Uterus (tissue), 4 donors: ENCODE results near the gene USP12. TPM values are rescaled to one million over a fixed set of nuclear protein-coding genes. Genes with fewer than 3 reads are reported as not detected.

ENCODE experiments used
- DNase-seq, 2 donors: peaks; one replicate each; pipeline ENCODE4 v3.0.0-alpha.2; 2019 to 2020
- H3K27ac ChIP-seq, 2 donors: fragments of 200-600 bp; sonication (generic); 1 replicate in 1 of 2; 2 replicates in 1 of 2; pipeline ENCODE4 v1.5.1; 2016 to 2018
- H3K27me3 ChIP-seq, 2 donors: fragments of 200-600 bp; sonication (generic); one replicate each; pipeline ENCODE4 v1.5.1; 2018 to 2019; ENCODE audit warnings: control low read depth in 1 of 2
- H3K36me3 ChIP-seq, 2 donors: fragments of 200-600 bp; sonication (generic); one replicate each; pipeline ENCODE4 v1.5.1; 2019; ENCODE audit warnings: control low read depth in 1 of 2
- H3K4me1 ChIP-seq, 2 donors: fragments of 200-600 bp; sonication (generic); one replicate each; pipeline ENCODE4 v1.5.1; 2018 to 2019; ENCODE audit warnings: control low read depth in 1 of 2
- H3K4me3 ChIP-seq, 2 donors: fragments of 200-600 bp; sonication (generic); 1 replicate in 1 of 2; 2 replicates in 1 of 2; pipeline ENCODE4 v1.5.1; 2018 to 2019; ENCODE audit warnings: mild to moderate bottlenecking in 1 of 2
- H3K9me3 ChIP-seq, 2 donors: fragments of 200-600 bp; sonication (generic); one replicate each; pipeline ENCODE4 v1.5.1; 2019; ENCODE audit warnings: control low read depth in 1 of 2
- CTCF ChIP-seq, 4 experiments: fragments of 200-600 bp in 2 of 4; fragments of 450-650 bp in 2 of 4; sonication (generic) in 2 of 4; IDR thresholded peaks; one replicate each; pipeline ENCODE4 v1.5.1; 2016 to 2019; ENCODE audit warnings: antibody characterized with exemption in 4 of 4, mild to moderate bottlenecking in 2 of 4, moderate library complexity in 1 of 4
- POLR2A ChIP-seq, 2 donors: fragments of 450-650 bp; IDR thresholded peaks; one replicate each; pipeline ENCODE4 v1.6.1; 2016; ENCODE audit warnings: antibody characterized with exemption in 2 of 2, mild to moderate bottlenecking in 1 of 2, moderate library complexity in 1 of 2
- intact Hi-C: fragments of 100-400 bp; cut with DNase I; formaldehyde crosslinking; loops from one replicate; pipeline ENCODE4 v1.15.1; 2023; ENCODE audit warnings: low total_unique reads
- total RNA-seq, 4 donors: library from RNA; depleted of rRNA in 3 of 4; stranded (reverse); fragments of >200 nt in 3 of 4; gene quantifications; one replicate each; pipeline versions ENCODE4 v1.1.0 to v1.2.4, GENCODE V29; 2014 to 2023
- donor health status: DM: yes; HTN: yes; CAD: no.

USP12 gene
- total RNA-seq, 4 donors from 2014 or later, result 12.1 to 32.8 (median 20.5) TPM

GRCh38 chr13:27122036-27122435 is 49.6 kb downstream of the USP12 start:
- no peaks in the 10 kb centered on the region for H3K9me3 ChIP-seq
- H3K36me3 ChIP-seq, result no peaks in the 10 kb centered on the region
- DNase-seq, result no peak
- H3K4me1 ChIP-seq, result no peaks in the 10 kb centered on the region
- no peak overlapping the region for H3K27ac ChIP-seq
- TF ChIP-seq CTCF (IDR thresholded peaks at IDR 0.05) (no peak), POLR2A (IDR thresholded peaks at IDR 0.05) (no peak)
- no peaks in the 10 kb centered on the region for H3K27me3 ChIP-seq
- H3K4me3 ChIP-seq, result no peak overlapping the region
- intact Hi-C loops, result no loop called here

GRCh38 chr13:27120811-27121210 is 50.8 kb downstream of the USP12 start:
- no peaks in the 10 kb centered on the region for H3K36me3 ChIP-seq
- intact Hi-C loops, result no loop called here
- no peak overlapping the region for H3K27ac ChIP-seq
- DNase-seq, result no peak
- no peaks in the 10 kb centered on the region for H3K4me1 ChIP-seq
- no peak overlapping the region for H3K4me3 ChIP-seq
- no peaks in the 10 kb centered on the region for H3K9me3 ChIP-seq
- TF ChIP-seq POLR2A (IDR thresholded peaks at IDR 0.05), result no peak
- no peak for TF ChIP-seq CTCF (IDR thresholded peaks at IDR 0.05)
- H3K27me3 ChIP-seq, result no peaks in the 10 kb centered on the region

GRCh38 chr13:27120011-27120410 is 51.6 kb downstream of the USP12 start:
- Histone ChIP-seq H3K4me3 (no peak overlapping the region), H3K4me1 (no peaks in the 10 kb centered on the region), H3K27ac (no peak overlapping the region), H3K9me3 (no peaks in the 10 kb centered on the region), H3K36me3 (no peaks in the 10 kb centered on the region), H3K27me3 (no peaks in the 10 kb centered on the region)
- DNase-seq, result no peak
- TF ChIP-seq CTCF (IDR thresholded peaks at IDR 0.05) (no peak), POLR2A (IDR thresholded peaks at IDR 0.05) (no peak)
- intact Hi-C loops, result no loop called here

- no peak for DNase-seq
- Histone ChIP-seq H3K4me1 (no peaks in the 10 kb centered on the region), H3K9me3 (no peaks in the 10 kb centered on the region), H3K27me3 (no peaks in the 10 kb centered on the region), H3K36me3 (no peaks in the 10 kb centered on the region), H3K4me3 (no peak overlapping the region), H3K27ac (no peak overlapping the region)
- TF ChIP-seq POLR2A (IDR thresholded peaks at IDR 0.05) (no peak), CTCF (IDR thresholded peaks at IDR 0.05) (no peak)
- intact Hi-C loops, result no loop called here
These were observed 53.1 kb downstream of the USP12 start for GRCh38 chr13:27118428-27119054.

GRCh38 chr13:27117952-27118351 is 53.7 kb downstream of the USP12 start:
- H3K4me1 ChIP-seq, result no peaks in the 10 kb centered on the region
- TF ChIP-seq CTCF (IDR thresholded peaks at IDR 0.05) (no peak), POLR2A (IDR thresholded peaks at IDR 0.05) (no peak)
- DNase-seq, result no peak

More at GRCh38 chr13:27117952-27118351, 53.7 kb downstream of the USP12 start:
- H3K36me3 ChIP-seq, result no peaks in the 10 kb centered on the region
- H3K27me3 ChIP-seq, result no peaks in the 10 kb centered on the region
- H3K27ac ChIP-seq, result no peak overlapping the region
- intact Hi-C loops, result no loop called here
- no peaks in the 10 kb centered on the region for H3K9me3 ChIP-seq
- H3K4me3 ChIP-seq, result no peak overlapping the region
